SK-N-SH (cell line): ENCODE results near the gene IFT122. TPM values are rescaled to one million over a fixed set of nuclear protein-coding genes. Genes with fewer than 3 reads are reported as not detected.

ENCODE experiments used
- CTCF ChIA-PET: fragments of 300-600, 350-600 bp; formaldehyde crosslinking; extraction: SDS; loops from one replicate; lab custom pipeline; 2021; lab: Yijun Ruan, JAX
- POLR2A ChIA-PET: fragments of 350-600 bp; sonication (Branson Sonifier 250); formaldehyde crosslinking; extraction: SDS; loops from one replicate; lab custom pipeline; 2020; ENCODE audit warnings: antibody characterized with exemption, inconsistent platforms; lab: Yijun Ruan, JAX
- DNase-seq: peaks from one replicate; pipeline ENCODE4 v3.0.0; 2012
- H2AFZ ChIP-seq: fragments of 200-600 bp; sonication (generic); 2 replicates; pipeline ENCODE4 v1.8.1; 2016; ENCODE audit warnings: antibody characterized with exemption, mild to moderate bottlenecking, low read depth
- H3F3A ChIP-seq: fragments of 200-600 bp; sonication (generic); replicated peaks from 2 replicates; pipeline ENCODE3; 2016; ENCODE audit warnings: antibody characterized with exemption, mild to moderate bottlenecking; ENCODE audit not compliant: insufficient read depth
- H3K27ac ChIP-seq, 2 experiments: fragments of 200-500 bp in 1 of 2; fragments of 200-600 bp in 1 of 2; sonication (Bioruptor generic) in 1 of 2; sonication (generic), shearing (Covaris generic) in 1 of 2; 2 replicates each; pipeline versions ENCODE4 v1.5.1 to v1.6.1; 2014 to 2016; ENCODE audit warnings: low read depth in 2 of 2, inconsistent platforms in 1 of 2, low read length in 1 of 2, mild to moderate bottlenecking in 1 of 2, mixed read lengths in 1 of 2
- H3K27me3 ChIP-seq: fragments of 200-600 bp; sonication (generic), shearing (Covaris generic); 2 replicates; pipeline ENCODE4 v1.6.1; 2016; ENCODE audit warnings: mixed run types; ENCODE audit not compliant: insufficient read depth
- H3K36me3 ChIP-seq, 2 experiments: fragments of 200-500 bp in 1 of 2; fragments of 200-600 bp in 1 of 2; sonication (Bioruptor generic) in 1 of 2; sonication (generic) in 1 of 2; replicated peaks in 1 of 2; 2 replicates each; pipeline versions ENCODE3 to v1.5.1; 2014 to 2016; ENCODE audit warnings: low read length in 1 of 2, mild to moderate bottlenecking in 1 of 2; ENCODE audit not compliant: insufficient read depth in 2 of 2, control insufficient read depth in 1 of 2
- H3K4me1 ChIP-seq, 2 experiments: fragments of 200-500 bp in 1 of 2; fragments of 200-600 bp in 1 of 2; sonication (Bioruptor generic) in 1 of 2; sonication (generic), shearing (Covaris generic) in 1 of 2; 2 replicates each; pipeline versions ENCODE4 v1.5.1 to v1.6.1; 2014 to 2016; ENCODE audit warnings: low read depth in 1 of 2, low read length in 1 of 2, mixed run types in 1 of 2; ENCODE audit not compliant: insufficient read depth in 2 of 2, control insufficient read depth in 1 of 2
- H3K4me2 ChIP-seq: fragments of 200-600 bp; sonication (generic), shearing (Covaris generic); 2 replicates; pipeline ENCODE4 v1.6.1; 2017; ENCODE audit warnings: mixed run types
- H3K4me3 ChIP-seq, 2 experiments: fragments of 200-500 bp in 1 of 2; fragments of 200-600 bp in 1 of 2; sonication (Bioruptor generic) in 1 of 2; sonication (generic), shearing (Covaris generic) in 1 of 2; 2 replicates each; pipeline versions ENCODE4 v1.5.1 to v1.8.1; 2014 to 2016; ENCODE audit warnings: low read depth in 2 of 2, inconsistent platforms in 1 of 2, low read length in 1 of 2, mild to moderate bottlenecking in 1 of 2, mixed read lengths in 1 of 2, moderate library complexity in 1 of 2
- H3K79me2 ChIP-seq: fragments of 200-600 bp; sonication (generic); 2 replicates; pipeline ENCODE4 v1.8.1; 2017; ENCODE audit warnings: mild to moderate bottlenecking; ENCODE audit not compliant: insufficient read depth
- H3K9ac ChIP-seq: fragments of 200-600 bp; sonication (generic); 2 replicates; pipeline ENCODE4 v1.6.1; 2017; ENCODE audit warnings: mixed run types
- H3K9me2 ChIP-seq: fragments of 200-600 bp; sonication (generic); 2 replicates; pipeline ENCODE4 v1.6.1; 2017; ENCODE audit warnings: mixed run types
- H3K9me3 ChIP-seq: fragments of 200-600 bp; sonication (generic); 2 replicates; pipeline ENCODE4 v1.6.1; 2017; ENCODE audit warnings: mixed run types, mild to moderate bottlenecking, moderate library complexity
- H4K20me1 ChIP-seq: fragments of 200-600 bp; sonication (generic); 2 replicates; pipeline ENCODE4 v1.6.1; 2017; ENCODE audit warnings: mild to moderate bottlenecking, mixed run types; ENCODE audit not compliant: insufficient read depth
- ELF1 ChIP-seq: IDR thresholded peaks from 2 replicates; pipeline ENCODE4 v1.4.0; 2012
- EP300 ChIP-seq, 2 experiments: IDR thresholded peaks; 2 replicates each; pipeline versions ENCODE4 v1.4.0 to v1.6.1; 2012; ENCODE audit warnings: borderline replicate concordance in 1 of 2, low read depth in 1 of 2, low read length in 1 of 2
- EZH2phosphoT487 ChIP-seq: fragments of 200-600 bp; sonication (generic); IDR thresholded peaks from 2 replicates; pipeline ENCODE4 v1.6.1; 2017; ENCODE audit warnings: low read depth, mixed run types, mild to moderate bottlenecking, antibody characterized with exemption, moderate library complexity, borderline replicate concordance
- FOXJ3 ChIP-seq: sonication (generic); formaldehyde crosslinking; IDR thresholded peaks from 2 replicates; pipeline ENCODE4 v1.5.1; 2020; ENCODE audit warnings: mild to moderate bottlenecking, missing genetic modification reagents
- FOXM1 ChIP-seq: IDR thresholded peaks from 2 replicates; pipeline ENCODE4 v1.4.0; 2012; ENCODE audit warnings: low read depth, mild to moderate bottlenecking
- GATA2 ChIP-seq: sonication (generic); formaldehyde crosslinking; IDR thresholded peaks from 2 replicates; pipeline ENCODE4 v1.5.0; 2020; ENCODE audit warnings: mild to moderate bottlenecking, missing genetic modification reagents
- JUND ChIP-seq: IDR thresholded peaks from 2 replicates; pipeline ENCODE4 v1.4.0; 2012
- MEF2A ChIP-seq: IDR thresholded peaks from 2 replicates; pipeline ENCODE4 v1.4.0; 2012; ENCODE audit warnings: low read depth, borderline replicate concordance
- NFIC ChIP-seq: IDR thresholded peaks from 2 replicates; pipeline ENCODE4 v1.4.0; 2012; ENCODE audit warnings: borderline replicate concordance
- POLR2AphosphoS5 ChIP-seq: IDR thresholded peaks from 2 replicates; pipeline ENCODE4 v1.6.1; 2012; ENCODE audit warnings: low read depth, low read length
- RCOR1 ChIP-seq: fragments of 150-350 bp; IDR thresholded peaks from 2 replicates; pipeline ENCODE4 v1.6.1; 2017; ENCODE audit warnings: antibody characterized with exemption, low read length
- RFX5 ChIP-seq: IDR thresholded peaks from 2 replicates; pipeline ENCODE4 v1.6.1; 2012; ENCODE audit warnings: mild to moderate bottlenecking, improper control_type of control experiment, low read length
- RXRA ChIP-seq: IDR thresholded peaks from 2 replicates; pipeline ENCODE4 v1.4.0; 2012; ENCODE audit warnings: low read depth, mild to moderate bottlenecking, borderline replicate concordance
- SIN3A ChIP-seq: IDR thresholded peaks from 2 replicates; pipeline ENCODE4 v1.6.1; 2012; ENCODE audit warnings: low read depth, mild to moderate bottlenecking, low read length, moderate library complexity, borderline replicate concordance
- SMC3 ChIP-seq: IDR thresholded peaks from 2 replicates; pipeline ENCODE4 v1.6.1; 2012; ENCODE audit warnings: low read depth, low read length, improper control_type of control experiment
- TAF1 ChIP-seq: IDR thresholded peaks from 2 replicates; pipeline ENCODE4 v1.6.1; 2012; ENCODE audit warnings: low read depth, mild to moderate bottlenecking, low read length, moderate library complexity, borderline replicate concordance
- TEAD4 ChIP-seq: IDR thresholded peaks from 2 replicates; pipeline ENCODE4 v1.4.0; 2012; ENCODE audit warnings: mild to moderate bottlenecking, borderline replicate concordance; ENCODE audit not compliant: insufficient read depth
- YY1 ChIP-seq: IDR thresholded peaks from 2 replicates; pipeline ENCODE4 v1.4.0; 2012; ENCODE audit warnings: low read depth, mild to moderate bottlenecking
- WGBS: methylation state at CpG from one replicate; pipeline ENCODE4 v1.1.6; 2017; ENCODE audit warnings: low lambda C conversion rate; 5-methylcytosine and 5-hydroxymethylcytosine counted together
- polyA plus RNA-seq, 3 experiments: library from polyadenylated mRNA; depleted of rRNA; stranded (reverse); fragments of >200 nt; gene quantifications; 2 replicates each; pipeline ENCODE4 v1.2.3, GENCODE V29; 2012
- TF ChIP-seq, protein P1 (sequence below): IDR thresholded peaks from 2 replicates; pipeline ENCODE4 v1.6.1; 2012; ENCODE audit warnings: mild to moderate bottlenecking, low read depth, low read length, moderate library complexity
- TF ChIP-seq, protein P2 (sequence below): fragments of 150-350 bp; IDR thresholded peaks from 2 replicates; pipeline ENCODE4 v1.6.1; 2017; ENCODE audit warnings: antibody characterized with exemption, low read length, low read depth, borderline replicate concordance

Gene IFT122
- polyA plus RNA-seq, 1 of the 3 experiments (the other 2 are of a cell fraction), result 20.1 TPM

DNA sequence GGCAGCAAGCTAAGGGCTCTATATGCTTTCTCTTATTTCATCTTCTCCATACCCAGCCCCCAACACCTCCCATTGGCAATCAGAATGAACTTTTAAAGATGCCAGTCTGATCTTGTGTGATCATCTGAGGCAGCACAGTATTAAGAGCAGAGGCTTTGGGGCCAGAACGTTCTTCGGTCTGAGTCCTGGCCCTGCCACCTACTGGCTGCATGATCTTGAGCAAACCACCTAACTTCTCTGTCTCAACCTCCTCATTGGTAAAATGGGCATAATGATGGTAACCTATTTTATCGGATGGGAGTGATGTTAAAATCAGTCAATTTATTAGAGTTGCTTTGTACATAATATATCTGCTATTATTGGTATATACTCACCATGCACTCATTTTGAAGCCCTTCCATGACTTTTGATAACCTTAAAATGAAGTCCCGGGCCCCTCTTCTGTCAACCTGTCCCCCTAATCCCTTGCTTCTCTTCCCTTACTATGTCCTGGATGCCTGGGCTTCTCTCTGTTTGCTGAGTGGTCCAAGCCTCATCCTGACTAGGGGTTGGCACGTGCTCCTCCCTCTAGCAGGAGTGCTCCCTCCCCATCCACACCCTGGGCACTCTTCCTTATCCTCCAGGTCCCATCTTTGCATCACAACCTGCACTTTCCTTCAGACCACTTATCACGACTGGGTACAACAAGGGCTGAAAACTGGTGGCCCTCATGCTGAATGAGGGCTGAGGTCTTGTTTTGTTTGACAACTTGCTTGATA is 17.9 kb upstream of the IFT122 start:
- no peaks in the 10 kb centered on the region for H3K79me2 ChIP-seq
- ChIA-PET CTCF (interaction anchor here (1.8 kb wide), 1 partner anchor 38 kb away, joined by 9 read pairs; no protein-coding TSS in a partner anchor), POLR2A (no interaction called here)
- H3K36me3 ChIP-seq, result no peaks in the 10 kb centered on the region
- H2AFZ ChIP-seq, result no peak overlapping the region
- H3K4me1 ChIP-seq, result peaks cover 0 to 4% of the 10 kb centered on the region in 2 experiments; a peak in 1 of 4 replicates
- TF ChIP-seq POLR2AphosphoS5 (no peak), NFIC (no peak), YY1 (no peak), SIN3A (no peak), TAF1 (no peak), RXRA (no peak), EZH2phosphoT487 (no peak), EP300 (IDR thresholded peaks at IDR 0.05; ENCODE audit: borderline replicate concordance in 1 of 2, low read depth in 1 of 2, low read length in 1 of 2) (no peak), SMC3 (no peak), FOXM1 (no peak), GATA2 (CRISPR knock-in tag) (no peak), MEF2A (no peak), FOXJ3 (CRISPR knock-in tag) (no peak), RFX5 (no peak), TEAD4 (no peak), JUND (no peak), ELF1 (no peak), RCOR1 (no peak)
- TF ChIP-seq, protein P1, sequence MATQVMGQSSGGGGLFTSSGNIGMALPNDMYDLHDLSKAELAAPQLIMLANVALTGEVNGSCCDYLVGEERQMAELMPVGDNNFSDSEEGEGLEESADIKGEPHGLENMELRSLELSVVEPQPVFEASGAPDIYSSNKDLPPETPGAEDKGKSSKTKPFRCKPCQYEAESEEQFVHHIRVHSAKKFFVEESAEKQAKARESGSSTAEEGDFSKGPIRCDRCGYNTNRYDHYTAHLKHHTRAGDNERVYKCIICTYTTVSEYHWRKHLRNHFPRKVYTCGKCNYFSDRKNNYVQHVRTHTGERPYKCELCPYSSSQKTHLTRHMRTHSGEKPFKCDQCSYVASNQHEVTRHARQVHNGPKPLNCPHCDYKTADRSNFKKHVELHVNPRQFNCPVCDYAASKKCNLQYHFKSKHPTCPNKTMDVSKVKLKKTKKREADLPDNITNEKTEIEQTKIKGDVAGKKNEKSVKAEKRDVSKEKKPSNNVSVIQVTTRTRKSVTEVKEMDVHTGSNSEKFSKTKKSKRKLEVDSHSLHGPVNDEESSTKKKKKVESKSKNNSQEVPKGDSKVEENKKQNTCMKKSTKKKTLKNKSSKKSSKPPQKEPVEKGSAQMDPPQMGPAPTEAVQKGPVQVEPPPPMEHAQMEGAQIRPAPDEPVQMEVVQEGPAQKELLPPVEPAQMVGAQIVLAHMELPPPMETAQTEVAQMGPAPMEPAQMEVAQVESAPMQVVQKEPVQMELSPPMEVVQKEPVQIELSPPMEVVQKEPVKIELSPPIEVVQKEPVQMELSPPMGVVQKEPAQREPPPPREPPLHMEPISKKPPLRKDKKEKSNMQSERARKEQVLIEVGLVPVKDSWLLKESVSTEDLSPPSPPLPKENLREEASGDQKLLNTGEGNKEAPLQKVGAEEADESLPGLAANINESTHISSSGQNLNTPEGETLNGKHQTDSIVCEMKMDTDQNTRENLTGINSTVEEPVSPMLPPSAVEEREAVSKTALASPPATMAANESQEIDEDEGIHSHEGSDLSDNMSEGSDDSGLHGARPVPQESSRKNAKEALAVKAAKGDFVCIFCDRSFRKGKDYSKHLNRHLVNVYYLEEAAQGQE, result no peak
- TF ChIP-seq, protein P2, sequence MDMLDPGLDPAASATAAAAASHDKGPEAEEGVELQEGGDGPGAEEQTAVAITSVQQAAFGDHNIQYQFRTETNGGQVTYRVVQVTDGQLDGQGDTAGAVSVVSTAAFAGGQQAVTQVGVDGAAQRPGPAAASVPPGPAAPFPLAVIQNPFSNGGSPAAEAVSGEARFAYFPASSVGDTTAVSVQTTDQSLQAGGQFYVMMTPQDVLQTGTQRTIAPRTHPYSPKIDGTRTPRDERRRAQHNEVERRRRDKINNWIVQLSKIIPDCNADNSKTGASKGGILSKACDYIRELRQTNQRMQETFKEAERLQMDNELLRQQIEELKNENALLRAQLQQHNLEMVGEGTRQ, result no peak
- H4K20me1 ChIP-seq, result no peaks in the 10 kb centered on the region
- H3K4me3 ChIP-seq, result no peak overlapping the region
- no peak overlapping the region for H3K9ac ChIP-seq
- no peaks in the 10 kb centered on the region for H3F3A ChIP-seq
- no peak overlapping the region for H3K27ac ChIP-seq
- no peaks in the 10 kb centered on the region for H3K27me3 ChIP-seq
- no peaks in the 10 kb centered on the region for H3K9me3 ChIP-seq
- H3K9me2 ChIP-seq, result no peaks in the 10 kb centered on the region
- no peak for DNase-seq
- H3K4me2 ChIP-seq, result no peak overlapping the region
- 58% methylated on average over 6 of the region's 6 CpGs for WGBS
